H9 (cell line): ENCODE results near the gene GRIK4. TPM values are rescaled to one million over a fixed set of nuclear protein-coding genes. Genes with fewer than 3 reads are reported as not detected.

Experiments
- DNase-seq: peaks from one replicate; pipeline ENCODE4 v3.0.0-alpha.2; 2017
- H2AFZ ChIP-seq: one replicate; pipeline ENCODE4 v1.6.1; 2013; ENCODE audit warnings: mild to moderate bottlenecking, low read length, control low read depth, moderate library complexity
- H2AK5ac ChIP-seq: 2 replicates; pipeline ENCODE4 v1.6.1; 2013; ENCODE audit warnings: low read length, control low read depth, mixed read lengths; ENCODE audit not compliant: insufficient read length
- H2BK120ac ChIP-seq: one replicate; pipeline ENCODE4 v1.6.1; 2013; ENCODE audit warnings: low read depth, mild to moderate bottlenecking, low read length, control low read depth, inconsistent platforms; ENCODE audit not compliant: poor library complexity, severe bottlenecking
- H2BK12ac ChIP-seq: 2 replicates; pipeline ENCODE4 v1.6.1; 2013; ENCODE audit warnings: low read length, control low read depth, mixed read lengths, low read depth; ENCODE audit not compliant: insufficient read length
- H2BK15ac ChIP-seq: 2 replicates; pipeline ENCODE4 v1.6.1; 2013; ENCODE audit warnings: low read depth, low read length, control low read depth
- H2BK20ac ChIP-seq: one replicate; pipeline ENCODE4 v1.6.1; 2013; ENCODE audit warnings: low read depth, mild to moderate bottlenecking, low read length, control low read depth, inconsistent platforms; ENCODE audit not compliant: poor library complexity, severe bottlenecking
- H2BK5ac ChIP-seq: 2 replicates; pipeline ENCODE4 v1.6.1; 2013; ENCODE audit warnings: low read length, control low read depth, mixed read lengths; ENCODE audit not compliant: insufficient read length
- H3K14ac ChIP-seq: 2 replicates; pipeline ENCODE4 v1.6.1; 2013; ENCODE audit warnings: low read length, control low read depth; ENCODE audit not compliant: insufficient read depth
- H3K18ac ChIP-seq: 2 replicates; pipeline ENCODE4 v1.6.1; 2013; ENCODE audit warnings: low read depth, mild to moderate bottlenecking, mixed read lengths, low read length, control low read depth; ENCODE audit not compliant: insufficient read length
- H3K23ac ChIP-seq: 2 replicates; pipeline ENCODE4 v1.6.1; 2013; ENCODE audit warnings: low read length, control low read depth, mixed read lengths, low read depth; ENCODE audit not compliant: insufficient read length
- H3K23me2 ChIP-seq: 2 replicates; pipeline ENCODE4 v1.6.1; 2013; ENCODE audit warnings: low read depth, mild to moderate bottlenecking, mixed read lengths, low read length, control low read depth; ENCODE audit not compliant: insufficient read length, poor library complexity, severe bottlenecking
- H3K27ac ChIP-seq: 2 replicates; pipeline ENCODE4 v1.5.1; 2013; ENCODE audit warnings: low read length, control low read depth, mixed read lengths, low read depth; ENCODE audit not compliant: insufficient read length
- H3K27me3 ChIP-seq: 2 replicates; pipeline ENCODE4 v1.6.1; 2013; ENCODE audit warnings: low read length, control low read depth, inconsistent platforms; ENCODE audit not compliant: insufficient read depth
- H3K4ac ChIP-seq: 2 replicates; pipeline ENCODE4 v1.6.1; 2013; ENCODE audit warnings: low read depth, mild to moderate bottlenecking, control low read depth, inconsistent platforms, low read length, moderate library complexity
- H3K4me1 ChIP-seq: 2 replicates; pipeline ENCODE4 v1.6.1; 2013; ENCODE audit warnings: low read length, control low read depth, inconsistent platforms; ENCODE audit not compliant: insufficient read depth
- H3K4me2 ChIP-seq: 2 replicates; pipeline ENCODE4 v1.6.1; 2013; ENCODE audit warnings: low read length, control low read depth, mixed read lengths; ENCODE audit not compliant: insufficient read length, insufficient read depth
- H3K56ac ChIP-seq: 2 replicates; pipeline ENCODE4 v1.6.1; 2013; ENCODE audit warnings: low read depth, mild to moderate bottlenecking, mixed read lengths, low read length, control low read depth; ENCODE audit not compliant: insufficient read length
- H3K79me1 ChIP-seq: 2 replicates; pipeline ENCODE4 v1.6.1; 2013; ENCODE audit warnings: low read depth, mild to moderate bottlenecking, moderate library complexity, low read length, control low read depth, inconsistent platforms; ENCODE audit not compliant: insufficient read depth, poor library complexity, severe bottlenecking
- H3K79me2 ChIP-seq: 2 replicates; pipeline ENCODE4 v1.6.1; 2013; ENCODE audit warnings: low read length, control low read depth, inconsistent platforms; ENCODE audit not compliant: insufficient read depth
- H3K9ac ChIP-seq: 2 replicates; pipeline ENCODE4 v1.6.1; 2013; ENCODE audit warnings: low read length, control low read depth, mixed read lengths; ENCODE audit not compliant: insufficient read length; ENCODE audit errors: extremely low read depth
- H3K9me3 ChIP-seq: one replicate; pipeline ENCODE4 v1.6.1; 2013; ENCODE audit warnings: low read depth, low read length, inconsistent platforms; ENCODE audit not compliant: control insufficient read depth
- H3T11ph ChIP-seq: one replicate; pipeline ENCODE4 v1.6.1; 2013; ENCODE audit warnings: mild to moderate bottlenecking, low read length, control low read depth, inconsistent platforms
- H4K20me1 ChIP-seq: one replicate; pipeline ENCODE4 v1.6.1; 2013; ENCODE audit not compliant: control insufficient read depth, insufficient read length, insufficient read depth
- H4K5ac ChIP-seq: 2 replicates; pipeline ENCODE4 v1.6.1; 2013; ENCODE audit warnings: low read depth, mild to moderate bottlenecking, mixed read lengths, low read length, control low read depth; ENCODE audit not compliant: insufficient read length
- H4K8ac ChIP-seq: replicated peaks from 2 replicates; pipeline ENCODE4 v1.6.1; 2013; ENCODE audit warnings: low read length, control low read depth, mixed read lengths, low read depth; ENCODE audit not compliant: insufficient read length
- H4K91ac ChIP-seq: 2 replicates; pipeline ENCODE4 v1.6.1; 2013; ENCODE audit warnings: low read depth, mild to moderate bottlenecking, moderate library complexity, mixed read lengths, low read length, control low read depth; ENCODE audit not compliant: insufficient read length
- H3K27ac Mint-ChIP-seq, 3 experiments: 2 replicates in 2 of 3; 3 replicates in 1 of 3; pipeline ENCODE4 v1.8.0; 2020 to 2021; ENCODE audit warnings: mixed read lengths in 3 of 3, mild to moderate bottlenecking in 1 of 3, moderate library complexity in 1 of 3
- H3K27me3 Mint-ChIP-seq: 2 replicates; pipeline ENCODE4 v1.8.0; 2021; ENCODE audit warnings: low read depth, mild to moderate bottlenecking, moderate library complexity, mixed read lengths
- H3K36me3 Mint-ChIP-seq, 3 experiments: 2 replicates in 2 of 3; 3 replicates in 1 of 3; pipeline ENCODE4 v1.8.0; 2020 to 2021; ENCODE audit warnings: low read depth in 3 of 3, mixed read lengths in 3 of 3; ENCODE audit not compliant: insufficient read depth in 1 of 3
- H3K4me1 Mint-ChIP-seq, 2 experiments: 2 replicates each; pipeline ENCODE4 v1.8.0; 2020; ENCODE audit warnings: mixed read lengths in 2 of 2
- H3K4me3 Mint-ChIP-seq, 2 experiments: 2 replicates in 1 of 2; 3 replicates in 1 of 2; pipeline ENCODE4 v1.8.0; 2020 to 2021; ENCODE audit warnings: mild to moderate bottlenecking in 2 of 2, mixed read lengths in 2 of 2, moderate library complexity in 1 of 2
- H3K9me3 Mint-ChIP-seq, 2 experiments: 2 replicates in 1 of 2; 3 replicates in 1 of 2; pipeline ENCODE4 v1.8.0; 2020; ENCODE audit warnings: mild to moderate bottlenecking in 2 of 2, mixed read lengths in 2 of 2, moderate library complexity in 1 of 2
- WGBS: extraction: QIAGEN DNeasy Blood & Tissue Kit; methylation state at CpG from one replicate; pipeline ENCODE4 v1.1.7; 2013; ENCODE audit warnings: missing lambda C conversion rate, low lambda C conversion rate, mixed read lengths; ENCODE audit not compliant: insufficient read length; ENCODE audit errors: extremely low coverage; 5-methylcytosine and 5-hydroxymethylcytosine counted together
- total RNA-seq: library from RNA; stranded (reverse); gene quantifications from 2 replicates; pipeline ENCODE4 v1.2.1, GENCODE V29; 2021
- TF ChIP-seq, protein P1 (sequence below): fragments of 200-600 bp; sonication (generic); conservative IDR thresholded peaks from 3 replicates; pipeline ENCODE4 v1.8.0; 2021; ENCODE audit warnings: antibody characterized with exemption, mild to moderate bottlenecking

The GRIK4 gene
- total RNA-seq, 1 experiment from 2014 or later, result 2.3 TPM

DNA sequence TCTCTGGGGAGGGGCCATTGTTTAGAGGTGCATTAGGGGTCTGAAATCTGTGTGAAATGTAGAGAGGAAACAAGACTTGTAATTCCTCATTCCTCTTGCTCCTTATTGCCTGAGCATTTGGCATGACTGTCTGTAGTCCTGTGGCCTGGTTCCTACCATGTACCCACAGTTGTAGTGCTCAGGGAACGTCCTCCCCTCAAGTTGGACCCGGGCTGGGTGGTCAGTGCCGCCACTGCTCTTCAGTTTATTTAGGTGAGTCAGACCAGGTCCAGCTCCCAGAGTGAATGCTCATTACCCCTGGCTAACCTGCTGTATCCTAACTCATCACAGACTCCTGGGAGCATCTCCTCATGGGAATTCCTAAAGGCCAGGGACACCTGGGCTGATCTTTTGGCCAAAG lies 139.8 kb downstream of the GRIK4 start:
- peaks cover 31% of the 10 kb centered on the region for H3K27me3 ChIP-seq
- H4K5ac ChIP-seq, result no peak overlapping the region
- H3K27me3 Mint-ChIP-seq, result peaks cover 97% of the 10 kb centered on the region

More for the DNA sequence above, 139.8 kb downstream of the GRIK4 start:
- H2AK5ac ChIP-seq, result no peak overlapping the region
- H3K56ac ChIP-seq, result no peak overlapping the region
- no peak overlapping the region for H3K18ac ChIP-seq
- H2BK12ac ChIP-seq, result no peak overlapping the region
- H3K27ac ChIP-seq, result no peak overlapping the region
- no peak overlapping the region for H3K4me2 ChIP-seq
- H3K23me2 ChIP-seq, result no peaks in the 10 kb centered on the region
- no peak overlapping the region for H3K9ac ChIP-seq
- no peak overlapping the region for H4K8ac ChIP-seq
- no peak overlapping the region for H3K14ac ChIP-seq
- no peak overlapping the region for H3K23ac ChIP-seq
- H2BK15ac ChIP-seq, result no peak overlapping the region
- H3K9me3 ChIP-seq, result no peaks in the 10 kb centered on the region
- H2BK20ac ChIP-seq, result no peak overlapping the region
- no peak overlapping the region for H3T11ph ChIP-seq
- whole genome bisulfite sequencing, result no CpG with 5 or more reads among the region's 3 CpGs
- no peak overlapping the region for H2BK5ac ChIP-seq
- no peak overlapping the region for H3K4me3 Mint-ChIP-seq
- no peak overlapping the region for H4K91ac ChIP-seq
- no peak overlapping the region for H2BK120ac ChIP-seq
- no peaks in the 10 kb centered on the region; a peak in 1 of 5 replicates for H3K9me3 Mint-ChIP-seq
- TF ChIP-seq, protein P1, sequence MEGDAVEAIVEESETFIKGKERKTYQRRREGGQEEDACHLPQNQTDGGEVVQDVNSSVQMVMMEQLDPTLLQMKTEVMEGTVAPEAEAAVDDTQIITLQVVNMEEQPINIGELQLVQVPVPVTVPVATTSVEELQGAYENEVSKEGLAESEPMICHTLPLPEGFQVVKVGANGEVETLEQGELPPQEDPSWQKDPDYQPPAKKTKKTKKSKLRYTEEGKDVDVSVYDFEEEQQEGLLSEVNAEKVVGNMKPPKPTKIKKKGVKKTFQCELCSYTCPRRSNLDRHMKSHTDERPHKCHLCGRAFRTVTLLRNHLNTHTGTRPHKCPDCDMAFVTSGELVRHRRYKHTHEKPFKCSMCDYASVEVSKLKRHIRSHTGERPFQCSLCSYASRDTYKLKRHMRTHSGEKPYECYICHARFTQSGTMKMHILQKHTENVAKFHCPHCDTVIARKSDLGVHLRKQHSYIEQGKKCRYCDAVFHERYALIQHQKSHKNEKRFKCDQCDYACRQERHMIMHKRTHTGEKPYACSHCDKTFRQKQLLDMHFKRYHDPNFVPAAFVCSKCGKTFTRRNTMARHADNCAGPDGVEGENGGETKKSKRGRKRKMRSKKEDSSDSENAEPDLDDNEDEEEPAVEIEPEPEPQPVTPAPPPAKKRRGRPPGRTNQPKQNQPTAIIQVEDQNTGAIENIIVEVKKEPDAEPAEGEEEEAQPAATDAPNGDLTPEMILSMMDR, result no peak
- H2AFZ ChIP-seq, result no peak overlapping the region
- peaks cover 0 to 2% of the 10 kb centered on the region in 2 experiments; a peak in 2 of 4 replicates for H3K4me1 Mint-ChIP-seq
- no peaks in the 10 kb centered on the region for H4K20me1 ChIP-seq
- no peak overlapping the region for H3K4ac ChIP-seq
- H3K79me2 ChIP-seq, result no peaks in the 10 kb centered on the region
- H3K79me1 ChIP-seq, result no peaks in the 10 kb centered on the region
- no peaks in the 10 kb centered on the region for H3K4me1 ChIP-seq
- no peak for DNase-seq
- H3K36me3 Mint-ChIP-seq, result no peaks in the 10 kb centered on the region
- no peak overlapping the region for H3K27ac Mint-ChIP-seq
